Endodermal cell (in vitro differentiated cells): ENCODE results near the gene SMARCA2. TPM values are rescaled to one million over a fixed set of nuclear protein-coding genes. Genes with fewer than 3 reads are reported as not detected.

Experiments used
- DNase-seq: peaks from one replicate; pipeline ENCODE4 v3.0.0-alpha.2; 2017
- H3K27ac ChIP-seq: 2 replicates; pipeline ENCODE4 v1.5.1; 2013; ENCODE audit warnings: mild to moderate bottlenecking, low read depth, low read length, moderate library complexity
- H3K27me3 ChIP-seq: 2 replicates; pipeline ENCODE4 v1.6.1; 2013; ENCODE audit warnings: mild to moderate bottlenecking, low read length, moderate library complexity; ENCODE audit not compliant: insufficient read depth, control insufficient read depth, poor library complexity, severe bottlenecking
- H3K36me3 ChIP-seq: 2 replicates; pipeline ENCODE4 v1.7.0; 2013; ENCODE audit warnings: mild to moderate bottlenecking, low read length, moderate library complexity; ENCODE audit not compliant: control insufficient read depth, insufficient read depth
- H3K4me1 ChIP-seq: one replicate; pipeline ENCODE4 v1.7.0; 2013; ENCODE audit warnings: low read length; ENCODE audit not compliant: control insufficient read depth, insufficient read depth
- H3K4me3 ChIP-seq: 2 replicates; pipeline ENCODE4 v1.5.1; 2013; ENCODE audit warnings: mild to moderate bottlenecking, low read length, moderate library complexity
- H3K9ac ChIP-seq: 2 replicates; pipeline ENCODE4 v1.6.1; 2013; ENCODE audit warnings: mild to moderate bottlenecking, low read length, moderate library complexity; ENCODE audit not compliant: poor library complexity, severe bottlenecking; ENCODE audit errors: extremely low read depth
- H3K9me3 ChIP-seq: 2 replicates; pipeline ENCODE4 v1.6.1; 2013; ENCODE audit warnings: mild to moderate bottlenecking, low read length, moderate library complexity; ENCODE audit not compliant: control insufficient read depth
- H3K27ac Mint-ChIP-seq: 2 replicates; pipeline ENCODE4 v1.8.0; 2020; ENCODE audit warnings: mixed read lengths
- H3K27me3 Mint-ChIP-seq: 2 replicates; pipeline ENCODE4 v1.8.0; 2021; ENCODE audit warnings: mild to moderate bottlenecking, mixed read lengths; ENCODE audit not compliant: insufficient read depth
- H3K36me3 Mint-ChIP-seq: 2 replicates; pipeline ENCODE4 v1.8.0; 2020; ENCODE audit warnings: low read depth, mixed read lengths
- H3K4me1 Mint-ChIP-seq: 2 replicates; pipeline ENCODE4 v1.8.0; 2020; ENCODE audit warnings: mixed read lengths
- H3K4me3 Mint-ChIP-seq: 2 replicates; pipeline ENCODE4 v1.8.0; 2020; ENCODE audit warnings: mild to moderate bottlenecking, moderate library complexity, mixed read lengths
- H3K9me3 Mint-ChIP-seq: 2 replicates; pipeline ENCODE4 v1.8.0; 2020; ENCODE audit warnings: mild to moderate bottlenecking, mixed read lengths
- CTCF ChIP-seq: fragments of 200-600 bp; sonication (generic); conservative IDR thresholded peaks from 2 replicates; pipeline ENCODE4 v1.5.0; 2021; ENCODE audit warnings: antibody characterized with exemption, mild to moderate bottlenecking
- WGBS, 2 experiments: methylation state at CpG; one replicate each; pipeline versions ENCODE4 v1.1.5 to v1.1.7; 2013; ENCODE audit warnings: missing lambda C conversion rate in 2 of 2, mixed read lengths in 1 of 2; ENCODE audit not compliant: insufficient coverage in 1 of 2, insufficient read length in 1 of 2; 5-methylcytosine and 5-hydroxymethylcytosine counted together
- total RNA-seq, 2 donors: library from RNA; stranded (reverse); fragmentation: NEBNext Ultra II Directional in 1 of 2; extraction: Animal tissue kit (Norgen Biotek cat#: 25700) in 1 of 2; gene quantifications; 2 replicates in 1 of 2; 3 replicates in 1 of 2; pipeline ENCODE4 v1.2.1, GENCODE V29; 2021

The SMARCA2 gene
- total RNA-seq, 2 donors from 2014 or later = 2.6 to 8.6 TPM

GRCh38 chr9:2233274-2233673 is 218.1 kb downstream of the SMARCA2 start:
- H3K27me3 ChIP-seq = no peaks in the 10 kb centered on the region
- no peak overlapping the region for H3K27ac ChIP-seq
- H3K9ac ChIP-seq = no peak overlapping the region
- no peak overlapping the region for H3K27ac Mint-ChIP-seq
- H3K4me3 ChIP-seq = no peak overlapping the region
- peaks cover 63% of the 10 kb centered on the region for H3K36me3 Mint-ChIP-seq
- H3K36me3 ChIP-seq = peaks cover 35% of the 10 kb centered on the region
- TF ChIP-seq CTCF = no peak
- H3K4me3 Mint-ChIP-seq = no peak overlapping the region
- DNase-seq = no peak
- WGBS, 2 experiments = 89 to 91% methylated on average over 2 to 3 of the region's 3 CpGs
- peaks cover 11% of the 10 kb centered on the region for H3K9me3 Mint-ChIP-seq
- no peaks in the 10 kb centered on the region for H3K27me3 Mint-ChIP-seq
- H3K9me3 ChIP-seq = peaks cover 21% of the 10 kb centered on the region
- peaks cover 26% of the 10 kb centered on the region for H3K4me1 Mint-ChIP-seq
- peaks cover 4% of the 10 kb centered on the region for H3K4me1 ChIP-seq

GRCh38 chr9:2234371-2234893 is 219.3 kb downstream of the SMARCA2 start:
- WGBS, 2 experiments = 93 to 100% methylated on average over 3 to 5 of the region's 5 CpGs
- no peak overlapping the region for H3K9ac ChIP-seq
- H3K27me3 Mint-ChIP-seq = no peaks in the 10 kb centered on the region
- H3K4me3 Mint-ChIP-seq = no peak overlapping the region
- peaks cover 11% of the 10 kb centered on the region for H3K9me3 Mint-ChIP-seq
- peaks cover 24% of the 10 kb centered on the region for H3K36me3 ChIP-seq
- H3K4me1 ChIP-seq = peaks cover 4% of the 10 kb centered on the region
- H3K27ac Mint-ChIP-seq = no peak overlapping the region
- TF ChIP-seq CTCF = no peak
- peaks cover 22% of the 10 kb centered on the region for H3K4me1 Mint-ChIP-seq
- no peak for DNase-seq
- H3K4me3 ChIP-seq = no peak overlapping the region
- no peaks in the 10 kb centered on the region for H3K27me3 ChIP-seq
- H3K27ac ChIP-seq = no peak overlapping the region
- H3K36me3 Mint-ChIP-seq = peaks cover 53% of the 10 kb centered on the region
- peaks cover 16% of the 10 kb centered on the region for H3K9me3 ChIP-seq

GRCh38 chr9:2235623-2236022 is 220.5 kb downstream of the SMARCA2 start:
- Mint-ChIP-seq H3K4me1 (peaks cover 27% of the 10 kb centered on the region), H3K27ac (no peak overlapping the region), H3K27me3 (no peaks in the 10 kb centered on the region), H3K4me3 (no peak overlapping the region), H3K9me3 (peaks cover 11% of the 10 kb centered on the region), H3K36me3 (peaks cover 45% of the 10 kb centered on the region)
- no peak for TF ChIP-seq CTCF
- Histone ChIP-seq H3K4me1 (peaks cover 4% of the 10 kb centered on the region), H3K4me3 (no peak overlapping the region), H3K27ac (no peak overlapping the region), H3K36me3 (peaks cover 12% of the 10 kb centered on the region), H3K9ac (no peak overlapping the region), H3K27me3 (no peaks in the 10 kb centered on the region), H3K9me3 (peaks cover 8% of the 10 kb centered on the region)
- no peak for DNase-seq
- WGBS, 2 experiments = 80 to 85% methylated on average over 1 to 5 of the region's 5 CpGs
